GM10266 (cell line): ENCODE data around the gene ZNF512B.
"Not testable (repeated sequence)": the region's sequence is repeated elsewhere in the genome, so short reads cannot be mapped to it uniquely, and the experiment has no call there.

Source experiments
- DNase-seq: peaks from one replicate; pipeline ENCODE4 v3.0.0; 2012; ENCODE audit errors: extremely low spot score
- TF ChIP-seq, protein P1 (sequence below): IDR thresholded peaks from 2 replicates; pipeline ENCODE4 v1.5.1; 2012; ENCODE audit warnings: mild to moderate bottlenecking, low read depth; ENCODE audit not compliant: control insufficient read depth, insufficient read depth; ENCODE audit errors: missing control alignments

Gene ZNF512B

DNA sequence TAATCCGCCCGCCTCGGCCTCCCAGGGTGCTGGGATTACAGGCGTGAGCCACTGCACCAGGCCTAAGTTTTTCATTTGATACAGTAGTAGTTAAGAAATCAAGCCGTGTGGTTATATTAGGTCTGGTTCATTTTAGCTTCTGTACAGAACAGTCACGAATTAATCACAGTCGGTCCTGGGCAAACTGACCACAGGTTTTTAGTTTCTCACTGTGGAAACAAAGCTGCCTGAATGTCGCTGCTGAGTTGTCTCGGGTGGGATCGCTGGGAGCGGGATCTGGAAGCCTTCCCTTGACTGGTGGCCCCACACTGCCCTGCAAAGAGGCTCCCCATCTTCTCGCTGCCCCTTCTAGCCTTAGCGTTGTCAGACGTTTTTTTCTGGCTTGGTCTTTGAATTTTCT, 32.1 kb downstream of the ZNF512B start:
- TF ChIP-seq, protein P1, sequence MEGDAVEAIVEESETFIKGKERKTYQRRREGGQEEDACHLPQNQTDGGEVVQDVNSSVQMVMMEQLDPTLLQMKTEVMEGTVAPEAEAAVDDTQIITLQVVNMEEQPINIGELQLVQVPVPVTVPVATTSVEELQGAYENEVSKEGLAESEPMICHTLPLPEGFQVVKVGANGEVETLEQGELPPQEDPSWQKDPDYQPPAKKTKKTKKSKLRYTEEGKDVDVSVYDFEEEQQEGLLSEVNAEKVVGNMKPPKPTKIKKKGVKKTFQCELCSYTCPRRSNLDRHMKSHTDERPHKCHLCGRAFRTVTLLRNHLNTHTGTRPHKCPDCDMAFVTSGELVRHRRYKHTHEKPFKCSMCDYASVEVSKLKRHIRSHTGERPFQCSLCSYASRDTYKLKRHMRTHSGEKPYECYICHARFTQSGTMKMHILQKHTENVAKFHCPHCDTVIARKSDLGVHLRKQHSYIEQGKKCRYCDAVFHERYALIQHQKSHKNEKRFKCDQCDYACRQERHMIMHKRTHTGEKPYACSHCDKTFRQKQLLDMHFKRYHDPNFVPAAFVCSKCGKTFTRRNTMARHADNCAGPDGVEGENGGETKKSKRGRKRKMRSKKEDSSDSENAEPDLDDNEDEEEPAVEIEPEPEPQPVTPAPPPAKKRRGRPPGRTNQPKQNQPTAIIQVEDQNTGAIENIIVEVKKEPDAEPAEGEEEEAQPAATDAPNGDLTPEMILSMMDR: no peak
- DNase-seq: no peak

DNA sequence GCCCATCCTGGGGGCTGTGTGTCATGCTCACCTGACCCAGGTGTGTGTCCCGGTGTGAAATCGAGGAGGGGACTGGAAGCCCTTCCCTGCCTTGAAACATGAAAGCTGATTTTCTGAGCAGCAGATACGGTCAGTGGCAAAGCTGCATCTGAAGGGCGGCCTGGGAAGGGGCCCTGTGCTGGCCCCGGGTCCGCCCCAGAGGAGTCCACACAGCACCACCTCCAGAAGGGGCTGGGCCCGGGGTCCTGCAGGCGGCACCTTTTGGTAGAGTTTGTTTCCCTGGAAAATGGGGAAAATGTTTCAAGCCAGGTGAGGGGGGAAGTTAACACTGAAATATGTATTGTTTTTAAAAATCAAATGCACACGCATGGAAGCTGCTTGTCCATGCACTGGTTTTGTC, 34.3 kb downstream of the ZNF512B start:
- TF ChIP-seq, protein P1: no peak
- DNase-seq: no peak

DNA sequence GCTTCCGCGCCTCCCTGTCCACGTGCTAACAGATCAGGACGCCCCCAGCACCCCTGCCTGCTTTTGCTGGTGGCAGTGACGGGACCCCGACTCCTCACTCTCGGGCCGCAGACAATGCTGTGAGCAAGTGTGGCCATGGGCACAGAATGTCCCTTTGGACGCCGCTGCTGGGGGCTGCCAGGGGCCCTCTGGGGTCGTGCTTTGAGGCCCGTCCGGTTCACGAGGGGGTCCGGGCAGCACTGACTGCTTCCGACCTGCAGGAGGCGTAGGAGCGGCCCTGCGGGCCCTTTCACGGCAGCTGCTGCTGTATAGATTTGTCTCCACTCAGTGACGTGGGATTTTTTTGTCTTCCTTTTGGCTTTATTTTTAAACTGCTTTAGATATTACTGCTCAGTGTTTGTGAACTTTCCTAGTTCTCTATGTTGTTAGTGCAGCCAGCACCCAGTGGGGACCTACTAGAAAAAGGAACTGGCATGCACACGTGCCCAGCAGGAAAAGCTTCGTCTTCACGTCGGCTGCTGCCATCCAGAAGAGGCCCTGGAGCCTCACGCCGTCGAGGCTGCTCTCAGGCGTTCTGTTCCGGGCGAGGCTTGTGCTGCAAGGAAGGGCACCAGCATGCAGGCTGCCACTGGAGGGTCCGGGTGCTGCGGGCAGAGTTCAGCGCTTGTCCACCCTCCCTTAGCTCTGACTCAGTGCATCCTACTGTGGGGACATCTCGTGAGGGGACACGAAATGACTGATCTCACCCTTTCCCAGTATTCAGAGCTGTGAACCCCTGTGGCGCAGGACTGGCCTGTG, 35.3 kb downstream of the ZNF512B start:
- no peak for DNase-seq
- TF ChIP-seq, protein P1: no peak

DNA sequence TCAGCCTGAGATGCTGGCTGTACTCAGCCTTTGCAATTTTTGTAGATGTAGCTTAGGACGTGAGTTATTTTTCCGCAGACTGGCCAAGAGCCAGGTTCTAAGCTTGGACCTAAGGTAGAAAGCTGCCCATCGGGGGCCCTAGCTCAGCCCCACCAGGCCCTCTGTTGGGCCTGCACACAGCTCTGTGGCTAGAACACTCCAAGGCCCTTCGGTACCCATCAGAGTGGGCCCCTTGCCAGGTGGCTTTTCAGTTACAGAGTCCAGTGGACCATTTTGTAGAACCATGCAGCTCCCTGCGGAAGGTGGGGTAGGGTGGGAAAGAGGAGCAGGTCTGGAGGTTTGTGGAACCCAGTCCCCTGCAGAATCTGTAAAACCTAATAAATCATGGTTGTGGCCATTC, 36.1 kb downstream of the ZNF512B start:
- DNase-seq: no peak
- TF ChIP-seq, protein P1: no peak

DNA sequence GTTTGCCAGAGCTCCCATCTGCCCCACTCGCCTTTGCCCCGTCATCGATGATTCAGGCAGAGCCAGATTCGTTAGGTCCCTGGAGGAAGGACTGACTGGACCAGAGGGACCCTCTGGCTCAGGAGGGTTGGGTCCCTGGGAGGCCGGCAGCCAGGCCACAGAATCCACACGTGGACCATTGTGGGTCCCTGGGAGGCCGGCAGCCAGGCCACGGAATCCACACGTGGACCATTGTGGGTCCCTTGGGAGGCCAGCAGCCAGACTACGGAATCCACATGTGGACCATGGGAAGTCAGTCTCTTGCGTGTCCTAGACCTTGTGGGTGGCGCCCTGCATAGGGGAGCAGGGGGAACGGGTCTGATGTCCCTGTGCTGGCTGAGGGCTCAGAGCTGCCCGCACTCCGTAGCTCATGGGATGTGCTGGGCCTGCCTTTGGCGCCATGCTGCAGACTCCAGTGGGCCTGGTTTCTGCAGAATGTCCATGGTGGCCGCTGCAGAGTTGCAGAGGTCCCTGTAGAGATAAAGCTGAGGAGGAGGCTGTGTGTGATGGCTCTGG, 37.0 kb downstream of the ZNF512B start:
- DNase-seq: no peak
- TF ChIP-seq, protein P1: no peak

DNA sequence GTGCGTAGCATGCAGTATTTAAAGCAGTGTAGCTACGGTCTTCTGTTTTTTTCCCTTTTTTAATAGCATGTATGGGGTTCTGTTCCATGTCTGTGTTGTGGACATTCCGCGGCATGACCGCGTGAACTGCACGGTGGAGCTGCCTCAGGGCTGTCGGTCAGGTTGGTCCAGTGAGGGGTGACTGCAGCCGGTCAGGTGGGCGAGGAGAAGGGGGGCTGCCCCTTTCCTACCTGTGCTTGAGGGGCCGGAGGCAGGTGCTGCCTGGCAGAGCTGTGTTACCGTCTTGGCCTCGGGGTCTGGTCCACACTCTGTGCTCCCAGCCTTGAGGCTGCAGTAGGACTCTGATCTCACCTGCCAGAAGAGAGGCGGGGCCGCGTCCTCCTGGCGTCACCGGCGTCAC, 38.0 kb downstream of the ZNF512B start:
- TF ChIP-seq, protein P1: no peak
- DNase-seq: no peak

DNA sequence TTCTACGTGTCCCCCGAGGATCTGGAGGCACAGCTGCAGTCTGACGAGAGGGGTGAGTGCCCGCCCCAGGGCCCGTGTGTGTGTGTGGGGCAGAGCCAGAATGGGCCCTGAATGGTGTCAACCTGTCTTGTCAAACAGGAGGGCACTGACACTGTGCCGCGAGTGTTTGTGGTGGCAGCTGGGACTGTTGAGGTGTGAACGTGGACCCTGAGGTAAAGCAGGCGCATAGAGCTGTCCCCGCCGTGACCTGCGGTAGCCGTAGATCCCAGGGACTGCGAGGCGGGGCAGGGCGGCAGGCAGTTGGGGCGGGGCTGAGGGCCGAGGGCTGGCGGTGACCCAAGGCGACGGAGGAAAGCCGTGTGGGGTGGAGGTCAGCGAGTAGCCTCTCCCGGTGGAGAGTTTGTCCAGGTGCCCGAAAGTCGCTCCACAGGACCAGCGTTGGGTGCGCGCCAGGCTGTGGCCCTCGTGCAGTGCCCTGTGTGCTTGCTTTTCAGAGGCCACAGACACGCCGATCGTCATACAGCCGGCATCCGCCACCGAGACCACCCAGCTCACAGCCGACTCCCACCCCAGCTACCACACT, 38.7 kb downstream of the ZNF512B start:
- no peak for DNase-seq
- TF ChIP-seq, protein P1: no peak

DNA sequence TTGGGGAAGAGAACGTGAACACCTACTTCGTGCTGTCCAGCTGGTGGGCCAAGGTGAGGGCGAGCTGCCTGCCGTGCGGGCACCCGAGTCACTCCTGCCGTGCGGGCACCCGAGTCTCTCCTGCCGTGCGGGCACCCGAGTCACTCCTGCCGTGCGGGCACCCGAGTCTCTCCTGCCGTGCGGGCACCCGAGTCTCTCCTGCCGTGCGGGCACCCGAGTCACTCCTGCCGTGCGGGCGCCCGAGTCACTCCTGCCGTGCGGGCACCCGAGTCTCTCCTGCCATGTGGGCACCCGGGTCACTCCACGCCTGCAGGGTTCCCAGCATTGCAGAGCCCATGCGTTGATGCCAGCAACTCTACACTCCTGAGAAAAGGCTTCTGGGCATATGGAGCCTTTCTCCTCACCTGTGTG, 40.3 kb downstream of the ZNF512B start:
- not testable (repeated sequence) for DNase-seq
